Psoas muscle (tissue), 8 donors: Measurements from ENCODE around the gene CCL4. TPM values are rescaled to one million over a fixed set of nuclear protein-coding genes. Genes with fewer than 3 reads are reported as not detected.

Experiments
- ATAC-seq, 4 donors: fragments of 200-7000 bp; cut with Tn5 transposase; one replicate each; pipeline ENCODE4 v1.9.1; 2020; ENCODE audit warnings: moderate library complexity in 3 of 4, mild to moderate bottlenecking in 2 of 4
- DNase-seq, 2 donors: peaks; one replicate each; pipeline ENCODE4 v3.0.0-alpha.2; 2020
- H3K27ac ChIP-seq: fragments of 200-600 bp; one replicate; pipeline ENCODE4 v1.8.0; 2022
- H3K27me3 ChIP-seq, 3 donors: fragments of 200-600 bp in 1 of 3; one replicate each; pipeline versions ENCODE4 v1.6.1 to v1.8.0; 2013 to 2022; ENCODE audit warnings: low read length in 2 of 3, mild to moderate bottlenecking in 2 of 3, moderate library complexity in 1 of 3; ENCODE audit not compliant: insufficient read depth in 3 of 3
- H3K36me3 ChIP-seq, 2 donors: fragments of 200-600 bp in 1 of 2; one replicate each; pipeline versions ENCODE4 v1.6.1 to v1.8.0; 2013 to 2022; ENCODE audit warnings: low read depth in 1 of 2, mild to moderate bottlenecking in 1 of 2, moderate library complexity in 1 of 2; ENCODE audit not compliant: insufficient read depth in 1 of 2
- H3K4me1 ChIP-seq: fragments of 200-600 bp; one replicate; pipeline ENCODE4 v1.8.0; 2022
- H3K4me3 ChIP-seq: fragments of 200-600 bp; one replicate; pipeline ENCODE4 v1.8.0; 2022; ENCODE audit warnings: mild to moderate bottlenecking
- H3K9me3 ChIP-seq: fragments of 200-600 bp; one replicate; pipeline ENCODE4 v1.8.0; 2022
- WGBS, 3 donors: extraction: QIAGEN DNeasy Blood & Tissue Kit; methylation state at CpG; one replicate each; pipeline versions ENCODE4 v1.1.6 to v1.1.7; 2013; 5-methylcytosine and 5-hydroxymethylcytosine counted together
- intact Hi-C, 2 donors: fragments of 100-400 bp; cut with DNase I; formaldehyde crosslinking; loops; one replicate each; pipeline versions ENCODE4 v1.11.0 to v1.14.2; 2022
- polyA plus RNA-seq, 3 donors: library from polyadenylated mRNA; stranded (reverse); fragments of 200-250 nt; gene quantifications; one replicate each; pipeline ENCODE4 v1.2.3, GENCODE V29; 2013
- total RNA-seq, 4 donors: library from RNA; stranded (reverse); fragmentation: NEBNext Ultra II Directional in 2 of 4; extraction: Animal tissue kit (Norgen Biotek cat#: 25700) in 2 of 4; gene quantifications; one replicate each; pipeline versions ENCODE4 v1.2.1 to v1.2.4, GENCODE V29; 2021 to 2023
- TF ChIP-seq, protein P1 (sequence below): fragments of 200-600 bp; IDR thresholded peaks from one replicate; pipeline ENCODE4 v1.8.0; 2022; ENCODE audit warnings: antibody characterized with exemption
- donor health status: healthy with polysubstance abuse.
- donor health status: DM: no; HTN: no; CAD: no; lungs with moderate emphysema.
- donor health status: Bipolar disorder and iron deficiency.
- donor health status: healthy.
- donor health status: DM: yes; HTN: yes; CAD: no.
- donor health status: DM: no; HTN: no; CAD: no.
- donor health status: DM: no; HTN: no; CAD: no.
- donor health status: DM: yes; HTN: yes; CAD: no.

The CCL4 gene
- total and polyA plus RNA-seq, 7 donors: 0.13 to 2.2 (median 0.41) TPM

- ATAC-seq (no peak), DNase-seq (no peak)
- no peak overlapping the region for H3K27ac ChIP-seq
- H3K4me3 ChIP-seq: no peak overlapping the region
- peaks cover 0 to 4% (median 3%) of the 10 kb centered on the region in 3 donors for H3K27me3 ChIP-seq
- no peaks in the 10 kb centered on the region for H3K36me3 ChIP-seq
- TF ChIP-seq, protein P1, sequence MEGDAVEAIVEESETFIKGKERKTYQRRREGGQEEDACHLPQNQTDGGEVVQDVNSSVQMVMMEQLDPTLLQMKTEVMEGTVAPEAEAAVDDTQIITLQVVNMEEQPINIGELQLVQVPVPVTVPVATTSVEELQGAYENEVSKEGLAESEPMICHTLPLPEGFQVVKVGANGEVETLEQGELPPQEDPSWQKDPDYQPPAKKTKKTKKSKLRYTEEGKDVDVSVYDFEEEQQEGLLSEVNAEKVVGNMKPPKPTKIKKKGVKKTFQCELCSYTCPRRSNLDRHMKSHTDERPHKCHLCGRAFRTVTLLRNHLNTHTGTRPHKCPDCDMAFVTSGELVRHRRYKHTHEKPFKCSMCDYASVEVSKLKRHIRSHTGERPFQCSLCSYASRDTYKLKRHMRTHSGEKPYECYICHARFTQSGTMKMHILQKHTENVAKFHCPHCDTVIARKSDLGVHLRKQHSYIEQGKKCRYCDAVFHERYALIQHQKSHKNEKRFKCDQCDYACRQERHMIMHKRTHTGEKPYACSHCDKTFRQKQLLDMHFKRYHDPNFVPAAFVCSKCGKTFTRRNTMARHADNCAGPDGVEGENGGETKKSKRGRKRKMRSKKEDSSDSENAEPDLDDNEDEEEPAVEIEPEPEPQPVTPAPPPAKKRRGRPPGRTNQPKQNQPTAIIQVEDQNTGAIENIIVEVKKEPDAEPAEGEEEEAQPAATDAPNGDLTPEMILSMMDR: no peak
- 37 to 40% (median 37%) methylated on average over 4 of the region's 4 CpGs for WGBS, 3 donors
- H3K4me1 ChIP-seq: no peaks in the 10 kb centered on the region
- H3K9me3 ChIP-seq: no peaks in the 10 kb centered on the region
- intact Hi-C loops: loop anchor here in 1 of 2 donors (10.0 kb wide), 1 partner anchor 341 kb away; no protein-coding TSS in a partner anchor
Measured at GRCh38 chr17:36133602-36134236, 30.1 kb downstream of the CCL4 start.

DNA sequence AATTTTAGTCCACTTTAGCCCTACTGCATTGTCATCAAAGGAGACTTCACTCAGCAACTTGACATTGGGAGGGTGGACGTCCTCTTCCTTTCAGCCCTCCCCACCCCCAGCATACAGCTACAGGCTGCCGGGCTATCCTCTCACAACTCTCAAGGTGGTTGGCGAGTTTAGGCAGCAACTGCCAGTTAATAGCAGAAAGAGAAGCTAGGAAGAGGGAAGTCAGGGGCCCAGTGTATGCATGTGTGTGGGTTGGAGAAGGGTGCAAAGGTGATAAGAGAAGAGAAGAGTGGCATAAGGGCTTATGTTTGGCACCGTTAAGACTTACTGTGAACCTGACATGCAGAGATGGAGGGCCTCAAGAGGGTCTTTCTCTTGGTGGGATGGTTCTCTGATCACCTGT lies 31.8 kb downstream of the CCL4 start:
- H3K4me3 ChIP-seq: no peak overlapping the region
- 76 to 85% (median 79%) methylated on average over 4 of the region's 4 CpGs for WGBS, 3 donors
- H3K4me1 ChIP-seq: no peaks in the 10 kb centered on the region
- no peaks in the 10 kb centered on the region for H3K9me3 ChIP-seq
- intact Hi-C loops: loop anchor here in 1 of 2 donors (10.0 kb wide), 1 partner anchor 339 kb away; no protein-coding TSS in a partner anchor
- TF ChIP-seq, protein P1: no peak
- DNase-seq (no peak), ATAC-seq (no peak)
- no peak overlapping the region for H3K27ac ChIP-seq
- H3K27me3 ChIP-seq: peaks cover 0 to 4% (median 0%) of the 10 kb centered on the region in 3 donors
- no peaks in the 10 kb centered on the region for H3K36me3 ChIP-seq

GRCh38 chr17:36136036-36136435 lies 32.4 kb downstream of the CCL4 start:
- ATAC-seq (no peak), DNase-seq (no peak)
- H3K27me3 ChIP-seq: peaks cover 0 to 4% (median 1%) of the 10 kb centered on the region in 3 donors
- no peaks in the 10 kb centered on the region for H3K36me3 ChIP-seq
- WGBS, 3 donors: 74 to 88% (median 75%) methylated on average over 1 of the region's 1 CpG
- TF ChIP-seq, protein P1: no peak
- no peaks in the 10 kb centered on the region for H3K9me3 ChIP-seq
- no peak overlapping the region for H3K4me3 ChIP-seq
- H3K27ac ChIP-seq: no peak overlapping the region
- no peaks in the 10 kb centered on the region for H3K4me1 ChIP-seq
- intact Hi-C loops: loop anchor here in 1 of 2 donors (10.0 kb wide), 1 partner anchor 339 kb away; no protein-coding TSS in a partner anchor

GRCh38 chr17:36136439-36136838 lies 32.8 kb downstream of the CCL4 start:
- TF ChIP-seq, protein P1: no peak
- no peaks in the 10 kb centered on the region for H3K9me3 ChIP-seq
- no peak overlapping the region for H3K4me3 ChIP-seq
- peaks cover 0 to 4% (median 3%) of the 10 kb centered on the region in 3 donors for H3K27me3 ChIP-seq
- intact Hi-C loops: loop anchor here in 1 of 2 donors (10.0 kb wide), 1 partner anchor 338 kb away; no protein-coding TSS in a partner anchor
- DNase-seq (no peak), ATAC-seq (no peak)
- no peak overlapping the region for H3K27ac ChIP-seq
- 39 to 49% (median 47%) methylated on average over 1 of the region's 1 CpG for WGBS, 3 donors
- H3K4me1 ChIP-seq: no peaks in the 10 kb centered on the region
- no peaks in the 10 kb centered on the region for H3K36me3 ChIP-seq
